Activated CD4-positive, alpha-beta T cell treated with anti-CD3 and anti-CD28 coated beads, Interleukin-2, amount 50 U/mL, for 48 hours (primary cell): ENCODE data around the gene SMIM45.
A peak's percentile ranks its signal among the peaks of the same experiment; 100 is the strongest.

Experiments
- DNase-seq, 2 experiments: peaks; one replicate each; pipeline ENCODE4 v3.0.0-alpha.2; 2020

SMIM45 gene

GRCh38 chr22:41915786-41916493 lies 36.0 kb upstream of the SMIM45 start:
- DNase-seq: no peak

GRCh38 chr22:41916745-41917358 lies 35.1 kb upstream of the SMIM45 start:
- DNase-seq: no peak

GRCh38 chr22:41917375-41917902 lies 34.5 kb upstream of the SMIM45 start:
- no peak for DNase-seq

- peak in 1 of 2 experiments; percentile 49 for DNase-seq
Observed at GRCh38 chr22:41917903-41918791, 33.8 kb upstream of the SMIM45 start.

GRCh38 chr22:41919357-41920224 lies 32.4 kb upstream of the SMIM45 start:
- DNase-seq: peak; percentile 60 to 65

- DNase-seq: no peak
Observed at GRCh38 chr22:41920271-41920976, 31.5 kb upstream of the SMIM45 start.

GRCh38 chr22:41922328-41922727 lies 29.6 kb upstream of the SMIM45 start:
- DNase-seq: no peak

GRCh38 chr22:41922940-41923594 lies 28.9 kb upstream of the SMIM45 start:
- DNase-seq: no peak

- DNase-seq: no peak
Observed at GRCh38 chr22:41923595-41924276, 28.2 kb upstream of the SMIM45 start.

GRCh38 chr22:41925783-41926460 lies 26.0 kb upstream of the SMIM45 start:
- DNase-seq: peak; percentile 83 to 85

- no peak for DNase-seq
Observed at GRCh38 chr22:41927813-41928212, 24.1 kb upstream of the SMIM45 start.

- DNase-seq: no peak
Observed at GRCh38 chr22:41928593-41929417, 23.1 kb upstream of the SMIM45 start.

GRCh38 chr22:41929418-41929810 lies 22.5 kb upstream of the SMIM45 start:
- no peak for DNase-seq

- DNase-seq: no peak
Observed at GRCh38 chr22:41931701-41932269, 20.2 kb upstream of the SMIM45 start.

GRCh38 chr22:41932353-41932752 lies 19.6 kb upstream of the SMIM45 start:
- DNase-seq: no peak

GRCh38 chr22:41933411-41934177 lies 18.4 kb upstream of the SMIM45 start:
- no peak for DNase-seq

GRCh38 chr22:41934284-41935014 lies 17.5 kb upstream of the SMIM45 start:
- DNase-seq: no peak
